Tibial artery (tissue), 4 donors: Measurements from ENCODE around the gene CENPO.

ENCODE experiments used
- DNase-seq, 2 donors: peaks; one replicate each; pipeline ENCODE4 v3.0.0-alpha.2; 2019
- H3K27ac ChIP-seq, 2 donors: fragments of 200-600 bp; sonication (generic) in 1 of 2; 1 replicate in 1 of 2; 2 replicates in 1 of 2; pipeline ENCODE4 v1.5.1; 2018 to 2019; ENCODE audit warnings: mild to moderate bottlenecking in 1 of 2
- H3K27me3 ChIP-seq, 2 donors: fragments of 200-600 bp; sonication (generic) in 1 of 2; one replicate each; pipeline versions ENCODE4 v1.5.1 to v1.6.0; 2016 to 2019
- H3K36me3 ChIP-seq, 3 donors: fragments of 200-600 bp; sonication (generic) in 2 of 3; one replicate each; pipeline ENCODE4 v1.5.1; 2016 to 2019; ENCODE audit warnings: mild to moderate bottlenecking in 2 of 3
- H3K4me1 ChIP-seq, 4 donors: fragments of 200-600 bp; sonication (generic) in 2 of 4; 1 replicate in 3 of 4; 2 replicates in 1 of 4; pipeline ENCODE4 v1.5.1; 2016 to 2019
- H3K4me3 ChIP-seq, 2 donors: fragments of 200-600 bp; sonication (generic) in 1 of 2; 1 replicate in 1 of 2; 2 replicates in 1 of 2; pipeline ENCODE4 v1.5.1; 2018 to 2019; ENCODE audit warnings: mild to moderate bottlenecking in 2 of 2
- H3K9me3 ChIP-seq, 3 donors: fragments of 200-600 bp; sonication (generic) in 1 of 3; one replicate each; pipeline ENCODE4 v1.5.1; 2016 to 2019
- CTCF ChIP-seq, 2 experiments: fragments of 200-600 bp in 1 of 2; fragments of 450-650 bp in 1 of 2; IDR thresholded peaks; one replicate each; pipeline ENCODE4 v1.5.1; 2017 to 2019; ENCODE audit warnings: antibody characterized with exemption in 2 of 2, mild to moderate bottlenecking in 1 of 2, moderate library complexity in 1 of 2
- intact Hi-C: fragments of 100-400 bp; cut with DNase I; formaldehyde crosslinking; loops from one replicate; pipeline ENCODE4 v1.15.0; 2023; ENCODE audit warnings: low total_unique reads

Gene CENPO

DNA sequence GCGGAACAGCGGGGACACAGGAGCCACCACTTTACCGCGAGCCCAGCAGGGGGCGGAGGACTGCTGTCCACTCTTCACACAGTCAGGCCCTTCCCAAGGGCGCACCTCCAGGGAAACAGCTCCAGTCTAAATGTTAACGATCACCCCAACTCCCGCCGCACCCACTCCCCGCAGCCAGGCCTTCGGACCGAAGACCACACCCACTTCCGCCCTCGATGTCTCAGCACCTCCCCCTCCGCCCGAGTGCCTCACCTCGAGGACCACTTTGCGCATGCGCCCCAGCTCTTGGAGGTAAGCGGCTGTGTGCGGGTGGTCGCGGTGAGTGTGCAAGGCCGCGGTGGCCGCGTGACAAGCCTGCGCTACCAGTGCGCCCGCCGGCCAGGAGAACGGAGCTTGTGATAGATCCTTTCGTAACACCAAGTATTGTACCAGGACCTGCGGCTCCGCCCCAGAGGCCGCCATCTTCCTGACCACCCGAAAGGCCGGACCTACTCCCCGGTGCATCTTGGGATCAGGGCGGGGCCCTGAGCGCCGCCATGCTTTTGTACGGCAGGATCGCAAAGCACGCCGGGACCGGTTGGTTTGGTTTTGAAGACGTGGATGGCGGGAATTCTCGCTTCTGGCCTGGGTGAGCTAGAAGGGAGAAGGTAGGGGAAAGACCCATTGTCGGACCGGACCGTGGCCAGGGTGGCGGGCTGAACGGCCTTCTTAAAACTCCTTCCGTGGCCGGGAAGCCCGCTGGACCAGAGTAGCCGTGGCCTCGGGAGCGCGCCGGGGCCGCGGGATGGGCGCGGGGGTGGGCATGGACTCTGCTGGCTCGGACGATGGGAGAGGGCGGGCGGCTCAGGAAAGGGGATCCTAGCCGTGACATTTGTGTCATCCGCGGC is at the start of gene CENPO, which contains the start of gene PTRHD1:
Gene CENPO (plus strand): TSS at position 552 of the 887 bp plus-strand sequence. CDS start 495 bp downstream, outside the sequence.
Gene PTRHD1 (minus strand): TSS at position 518 of the 887 bp plus-strand sequence. CDS start 14 bp downstream, at position 504.
- Histone ChIP-seq H3K36me3 (no peaks in the 10 kb centered on the region), H3K27ac (peak within 1 kb of the TSS; percentile 86 to 96), H3K4me3 (peak within 1 kb of the TSS; percentile 58 to 70), H3K4me1 (peaks cover 0 to 15% (median 8%) of the 10 kb centered on the region in 4 donors), H3K9me3 (no peaks in the 10 kb centered on the region), H3K27me3 (no peaks in the 10 kb centered on the region)
- peak; percentile 57 to 68 for TF ChIP-seq CTCF (IDR thresholded peaks at IDR 0.05)
- DNase-seq = peak; percentile 96 to 97
- intact Hi-C loops = no loop called here

GRCh38 chr2:24743924-24744323 is 49.3 kb upstream of the CENPO start:
- peaks cover 13 to 43% (median 13%) of the 10 kb centered on the region in 3 donors for H3K36me3 ChIP-seq
- H3K4me1 ChIP-seq = no peaks in the 10 kb centered on the region
- H3K27ac ChIP-seq = no peak overlapping the region
- H3K9me3 ChIP-seq = no peaks in the 10 kb centered on the region
- intact Hi-C loops = no loop called here
- no peak for TF ChIP-seq CTCF (IDR thresholded peaks at IDR 0.05)
- no peak for DNase-seq
- no peaks in the 10 kb centered on the region for H3K27me3 ChIP-seq
- no peak overlapping the region for H3K4me3 ChIP-seq

DNA sequence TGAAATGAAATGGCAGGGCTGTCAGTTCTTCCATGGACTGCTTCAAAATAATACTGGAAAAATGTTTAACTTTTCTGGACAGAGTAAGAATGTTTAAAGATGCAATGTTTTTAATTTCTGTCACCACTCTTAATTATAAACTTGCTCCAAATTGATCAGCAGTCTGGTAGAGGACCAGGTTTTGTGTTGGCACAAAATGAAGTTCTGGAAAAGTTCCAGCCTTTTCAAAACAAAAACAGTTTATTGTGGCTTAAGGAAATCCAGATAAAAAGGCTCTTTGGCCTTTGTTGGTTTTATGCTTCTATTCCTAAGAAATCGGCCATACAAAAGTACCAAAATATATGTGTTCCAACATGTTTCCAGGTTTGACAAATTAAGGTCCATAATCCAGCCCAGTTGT is 48.9 kb upstream of the CENPO start:
- H3K36me3 ChIP-seq = peaks cover 12 to 43% (median 13%) of the 10 kb centered on the region in 3 donors
- H3K27me3 ChIP-seq = no peaks in the 10 kb centered on the region
- H3K4me1 ChIP-seq = no peaks in the 10 kb centered on the region
- DNase-seq = no peak
- intact Hi-C loops = no loop called here
- no peak overlapping the region for H3K4me3 ChIP-seq
- H3K9me3 ChIP-seq = no peaks in the 10 kb centered on the region
- TF ChIP-seq CTCF (IDR thresholded peaks at IDR 0.05) = no peak
- H3K27ac ChIP-seq = no peak overlapping the region

- Histone ChIP-seq H3K4me1 (no peaks in the 10 kb centered on the region), H3K27me3 (no peaks in the 10 kb centered on the region), H3K36me3 (peaks cover 9 to 43% (median 13%) of the 10 kb centered on the region in 3 donors), H3K27ac (no peak overlapping the region), H3K4me3 (no peak overlapping the region), H3K9me3 (no peaks in the 10 kb centered on the region)
- intact Hi-C loops = no loop called here
- no peak for TF ChIP-seq CTCF (IDR thresholded peaks at IDR 0.05)
- no peak for DNase-seq
These were observed 47.4 kb upstream of the CENPO start for GRCh38 chr2:24745825-24746224.

GRCh38 chr2:24747299-24747698 is 45.9 kb upstream of the CENPO start:
- no peaks in the 10 kb centered on the region for H3K4me1 ChIP-seq
- no peak for TF ChIP-seq CTCF (IDR thresholded peaks at IDR 0.05)
- no peak overlapping the region for H3K4me3 ChIP-seq
- no peaks in the 10 kb centered on the region for H3K9me3 ChIP-seq
- intact Hi-C loops = no loop called here
- H3K27me3 ChIP-seq = no peaks in the 10 kb centered on the region
- no peak overlapping the region for H3K27ac ChIP-seq
- H3K36me3 ChIP-seq = peaks cover 6 to 42% (median 13%) of the 10 kb centered on the region in 3 donors
- no peak for DNase-seq
